Stimulated activated CD8-positive, alpha-beta memory T cell treated with anti-CD3 and anti-CD28 coated beads, Interleukin-4, amount 100 ng/mL, for 1 hour (primary cell): ENCODE data around the gene NPAS3.

Experiments
- DNase-seq, 2 donors: peaks; one replicate each; pipeline ENCODE4 v3.0.0-alpha.2; 2020; ENCODE audit warnings: low read depth in 2 of 2, low spot score in 1 of 2

The NPAS3 gene

GRCh38 chr14:33542338-33543287 is 603.9 kb downstream of the NPAS3 start:
- DNase-seq: no peak

- DNase-seq: no peak
Observed at GRCh38 chr14:33545696-33546095, 607.0 kb downstream of the NPAS3 start.

- no peak for DNase-seq
Observed at GRCh38 chr14:33548606-33549005, 609.9 kb downstream of the NPAS3 start.

GRCh38 chr14:33551963-33552362 is 613.3 kb downstream of the NPAS3 start:
- no peak for DNase-seq

- DNase-seq: no peak
Observed at GRCh38 chr14:33553706-33554278, 615.1 kb downstream of the NPAS3 start.

GRCh38 chr14:33554988-33555387 is 616.3 kb downstream of the NPAS3 start:
- DNase-seq: no peak

- no peak for DNase-seq
Observed at GRCh38 chr14:33555710-33556350, 617.2 kb downstream of the NPAS3 start.

- no peak for DNase-seq
Observed at GRCh38 chr14:33556382-33557121, 617.9 kb downstream of the NPAS3 start.

- no peak for DNase-seq
Observed at GRCh38 chr14:33560718-33561431, 622.2 kb downstream of the NPAS3 start.

GRCh38 chr14:33561488-33562175 is 623.0 kb downstream of the NPAS3 start:
- no peak for DNase-seq

- DNase-seq: no peak
Observed at GRCh38 chr14:33563191-33563900, 624.7 kb downstream of the NPAS3 start.

GRCh38 chr14:33563901-33564197 is 625.2 kb downstream of the NPAS3 start:
- no peak for DNase-seq

GRCh38 chr14:33564774-33565630 is 626.3 kb downstream of the NPAS3 start:
- DNase-seq: no peak

GRCh38 chr14:33566082-33566481 is 627.4 kb downstream of the NPAS3 start:
- DNase-seq: no peak

- no peak for DNase-seq
Observed at GRCh38 chr14:33567023-33567728, 628.5 kb downstream of the NPAS3 start.

- DNase-seq: no peak
Observed at GRCh38 chr14:33567731-33568130, 629.1 kb downstream of the NPAS3 start.

- no peak for DNase-seq
Observed at GRCh38 chr14:33568935-33569579, 630.4 kb downstream of the NPAS3 start.
